Measurements from ENCODE around the gene SLAMF8.

GRCh38 chr1:159859767-159860322 is 33.2 kb downstream of the SLAMF8 start:
- no peak for TF ChIP-seq POLR2AphosphoS5 (IDR thresholded peaks at IDR 0.05; ENCODE audit: low read depth, low read length)
- TF ChIP-seq REST (IDR thresholded peaks at IDR 0.05; ENCODE audit: insufficient read depth in 1 of 2, low read depth in 2 of 2, low read length in 2 of 2) = no peak
- no peak for TF ChIP-seq TAF1 (IDR thresholded peaks at IDR 0.05; ENCODE audit: borderline replicate concordance, insufficient read depth, low read length)
